ENCODE data around the gene IFNA13.

DNA sequence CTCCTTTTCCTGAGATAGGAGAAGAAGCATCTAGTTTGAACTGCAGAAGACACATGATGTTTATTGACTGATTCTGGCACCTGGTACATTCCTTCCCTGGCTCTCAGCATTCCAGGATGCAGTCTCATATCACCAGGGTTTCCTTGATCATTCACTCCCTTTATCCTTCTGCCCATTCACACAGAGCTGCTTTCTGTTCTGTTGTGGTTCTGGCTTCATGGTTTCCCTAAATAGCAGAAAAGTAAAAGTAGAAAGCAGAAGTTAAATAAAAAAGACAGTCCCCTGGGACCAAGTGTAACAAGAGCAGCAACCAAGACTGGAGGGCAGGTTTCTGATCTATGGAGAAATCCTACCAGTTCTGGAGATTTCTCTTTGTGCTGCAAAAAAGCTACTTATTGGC, 44.2 kb upstream of the IFNA13 start:
- TF ChIP-seq, protein P1, sequence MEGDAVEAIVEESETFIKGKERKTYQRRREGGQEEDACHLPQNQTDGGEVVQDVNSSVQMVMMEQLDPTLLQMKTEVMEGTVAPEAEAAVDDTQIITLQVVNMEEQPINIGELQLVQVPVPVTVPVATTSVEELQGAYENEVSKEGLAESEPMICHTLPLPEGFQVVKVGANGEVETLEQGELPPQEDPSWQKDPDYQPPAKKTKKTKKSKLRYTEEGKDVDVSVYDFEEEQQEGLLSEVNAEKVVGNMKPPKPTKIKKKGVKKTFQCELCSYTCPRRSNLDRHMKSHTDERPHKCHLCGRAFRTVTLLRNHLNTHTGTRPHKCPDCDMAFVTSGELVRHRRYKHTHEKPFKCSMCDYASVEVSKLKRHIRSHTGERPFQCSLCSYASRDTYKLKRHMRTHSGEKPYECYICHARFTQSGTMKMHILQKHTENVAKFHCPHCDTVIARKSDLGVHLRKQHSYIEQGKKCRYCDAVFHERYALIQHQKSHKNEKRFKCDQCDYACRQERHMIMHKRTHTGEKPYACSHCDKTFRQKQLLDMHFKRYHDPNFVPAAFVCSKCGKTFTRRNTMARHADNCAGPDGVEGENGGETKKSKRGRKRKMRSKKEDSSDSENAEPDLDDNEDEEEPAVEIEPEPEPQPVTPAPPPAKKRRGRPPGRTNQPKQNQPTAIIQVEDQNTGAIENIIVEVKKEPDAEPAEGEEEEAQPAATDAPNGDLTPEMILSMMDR (optimal IDR thresholded peaks at IDR 0.05 in 1 of 3, IDR thresholded peaks at IDR 0.05 in 1 of 3, conservative IDR thresholded peaks at IDR 0.05 in 1 of 3; ENCODE audit: extremely low read depth in 1 of 3, insufficient read depth in 2 of 3, low read length in 3 of 3): no peak
- TF ChIP-seq EZH2 (IDR thresholded peaks at IDR 0.05; ENCODE audit: low read length): no peak

Data from keratinocyte (primary cell).